GM12891 (cell line): ENCODE results near the gene TSHZ2.

Experiments
- POLR2A ChIP-seq: IDR thresholded peaks from 2 replicates; pipeline ENCODE4 v1.6.1; 2011; ENCODE audit warnings: low read depth, low read length, control low read depth
- TAF1 ChIP-seq: IDR thresholded peaks from 2 replicates; pipeline ENCODE4 v1.6.1; 2011; ENCODE audit warnings: low read depth, low read length, control low read depth

DNA sequence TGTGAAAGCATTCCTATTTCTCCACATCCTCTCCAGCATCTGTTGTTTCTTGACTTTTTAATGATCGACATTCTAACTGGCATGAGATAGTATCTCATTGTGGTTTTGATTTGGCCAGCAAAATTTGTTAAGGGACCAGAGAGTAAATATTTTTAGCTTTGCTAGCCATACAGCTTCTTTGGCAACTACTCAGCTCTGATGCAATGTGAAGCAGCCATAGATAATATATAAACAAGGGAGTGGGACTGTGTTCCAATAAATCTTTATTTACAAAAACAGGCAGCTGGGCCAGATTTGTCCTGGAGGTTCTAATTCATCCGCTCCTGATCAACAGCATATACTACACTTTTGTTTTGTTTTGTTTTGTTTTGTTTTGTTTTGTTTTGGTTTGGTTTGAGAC lies 418.6 kb downstream of the TSHZ2 start:
- no peak for TF ChIP-seq POLR2A
- TF ChIP-seq TAF1, result no peak
